ENCODE measurements around the gene ANAPC2. TPM values are rescaled to one million over a fixed set of nuclear protein-coding genes. Genes with fewer than 3 reads are reported as not detected.

ANAPC2 gene
- total and polyA plus RNA-seq, 10 donors: 27.8 to 93.0 (median 55.3) TPM

DNA sequence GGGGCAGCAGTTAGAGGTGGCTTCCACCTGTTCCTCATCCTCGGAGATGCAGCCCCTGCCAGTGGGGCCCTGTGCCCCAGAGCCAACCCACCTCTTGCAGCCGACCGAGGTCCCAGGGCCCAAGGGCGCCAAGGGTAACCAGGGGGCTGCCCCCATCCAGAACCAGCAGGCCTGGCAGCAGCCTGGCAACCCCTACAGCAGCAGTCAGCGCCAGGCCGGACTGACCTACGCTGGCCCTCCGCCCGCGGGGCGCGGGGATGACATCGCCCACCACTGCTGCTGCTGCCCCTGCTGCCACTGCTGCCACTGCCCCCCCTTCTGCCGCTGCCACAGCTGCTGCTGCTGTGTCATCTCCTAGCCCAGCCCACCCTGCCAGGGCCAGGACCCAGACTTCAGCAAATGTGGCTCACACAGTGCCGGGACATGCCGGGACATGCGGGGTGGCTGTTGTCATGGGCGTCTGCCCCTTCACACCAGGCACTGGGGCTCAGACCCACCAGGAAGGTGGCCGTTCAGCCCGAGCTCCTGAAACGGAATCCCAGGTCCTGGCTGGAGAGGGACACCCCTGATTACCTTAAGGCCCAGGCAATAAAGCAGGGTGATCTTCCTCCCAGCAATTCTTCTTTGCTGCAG, 37.5 kb upstream of the ANAPC2 start:
- H3K9me3 ChIP-seq: no peaks in the 10 kb centered on the region
- intact Hi-C loops (cut with DNase I; ENCODE audit: low total_unique reads): no loop called here
- DNase-seq: no peak
- no peak overlapping the region for H3K27ac ChIP-seq
- 80 to 88% (median 84%) methylated on average over 8 to 21 of the region's 21 CpGs for WGBS, 5 donors
- no peak for TF ChIP-seq POLR2AphosphoS5 (IDR thresholded peaks at IDR 0.05)
- no peak for TF ChIP-seq POLR2A (IDR thresholded peaks at IDR 0.05)
- TF ChIP-seq, protein P1, sequence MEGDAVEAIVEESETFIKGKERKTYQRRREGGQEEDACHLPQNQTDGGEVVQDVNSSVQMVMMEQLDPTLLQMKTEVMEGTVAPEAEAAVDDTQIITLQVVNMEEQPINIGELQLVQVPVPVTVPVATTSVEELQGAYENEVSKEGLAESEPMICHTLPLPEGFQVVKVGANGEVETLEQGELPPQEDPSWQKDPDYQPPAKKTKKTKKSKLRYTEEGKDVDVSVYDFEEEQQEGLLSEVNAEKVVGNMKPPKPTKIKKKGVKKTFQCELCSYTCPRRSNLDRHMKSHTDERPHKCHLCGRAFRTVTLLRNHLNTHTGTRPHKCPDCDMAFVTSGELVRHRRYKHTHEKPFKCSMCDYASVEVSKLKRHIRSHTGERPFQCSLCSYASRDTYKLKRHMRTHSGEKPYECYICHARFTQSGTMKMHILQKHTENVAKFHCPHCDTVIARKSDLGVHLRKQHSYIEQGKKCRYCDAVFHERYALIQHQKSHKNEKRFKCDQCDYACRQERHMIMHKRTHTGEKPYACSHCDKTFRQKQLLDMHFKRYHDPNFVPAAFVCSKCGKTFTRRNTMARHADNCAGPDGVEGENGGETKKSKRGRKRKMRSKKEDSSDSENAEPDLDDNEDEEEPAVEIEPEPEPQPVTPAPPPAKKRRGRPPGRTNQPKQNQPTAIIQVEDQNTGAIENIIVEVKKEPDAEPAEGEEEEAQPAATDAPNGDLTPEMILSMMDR (IDR thresholded peaks at IDR 0.05 in 8 of 11, conservative IDR thresholded peaks at IDR 0.05 in 3 of 11): no peak
- H3K4me3 ChIP-seq: no peak overlapping the region
- H3K36me3 ChIP-seq: no peaks in the 10 kb centered on the region
- peaks cover 0 to 58% (median 25%) of the 10 kb centered on the region in 7 donors for H3K27me3 ChIP-seq (replicated peaks in 1 of 7)
- peaks cover 8 to 47% (median 31%) of the 10 kb centered on the region in 6 donors for H3K4me1 ChIP-seq

DNA sequence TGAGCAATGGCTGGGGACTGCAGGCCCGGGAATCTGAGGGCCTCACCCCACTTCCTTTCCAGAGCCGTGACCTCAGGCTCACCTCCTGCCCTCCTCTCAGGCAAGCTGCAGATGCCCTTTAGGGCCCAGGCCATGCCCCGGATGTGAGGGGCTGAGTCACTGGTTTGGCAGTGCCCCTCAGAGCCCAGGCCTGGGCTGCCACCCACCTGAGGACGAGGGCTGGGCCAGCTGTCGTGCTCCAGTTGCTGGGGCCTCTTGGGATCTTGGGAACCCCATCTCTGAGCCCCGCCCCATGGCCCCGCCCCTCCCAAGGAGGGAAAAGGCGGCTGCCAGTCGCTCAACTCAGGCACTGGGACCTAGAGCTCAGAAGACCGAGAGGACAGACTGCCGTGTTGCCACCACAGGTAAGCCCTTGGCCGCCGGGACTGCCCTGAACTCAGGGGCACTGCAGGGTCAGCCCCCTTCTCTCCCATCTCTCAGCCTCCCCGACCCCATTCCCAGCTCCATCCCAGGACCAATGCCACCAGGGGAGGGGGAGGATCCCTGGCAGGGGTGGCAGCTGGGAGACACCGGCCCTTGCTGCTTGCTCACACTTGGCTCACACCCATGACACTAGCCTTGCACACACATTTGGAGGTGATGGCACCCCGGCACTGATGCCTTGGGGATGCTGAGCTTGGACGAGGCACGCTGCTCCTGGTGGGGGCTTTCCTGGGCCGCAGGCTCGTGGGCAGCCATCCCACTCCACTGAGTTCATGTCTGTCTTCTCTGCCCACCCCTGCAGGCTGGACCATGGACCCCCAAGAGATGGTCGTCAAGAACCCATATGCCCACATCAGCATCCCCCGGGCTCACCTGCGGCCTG, 36.7 kb upstream of the ANAPC2 start, which contains the start of gene CYSRT1:
CYSRT1 (plus strand) TSS at position 345 of the 865 bp plus-strand sequence; CDS start at position 793, 448 bp downstream.
- Histone ChIP-seq H3K36me3 (no peaks in the 10 kb centered on the region), H3K27me3 (replicated peaks in 1 of 7) (peaks cover 0 to 50% (median 25%) of the 10 kb centered on the region in 7 donors), H3K9me3 (no peaks in the 10 kb centered on the region), H3K4me3 (peak within 1 kb of the TSS in 7 of 8 donors; percentile 54 to 81 (median 62)), H3K27ac (peak within 1 kb of the TSS in 7 of 8 donors; percentile 87 to 94 (median 91)), H3K4me1 (peaks cover 8 to 48% (median 31%) of the 10 kb centered on the region in 6 donors)
- intact Hi-C loops (cut with DNase I; ENCODE audit: low total_unique reads): loop anchor here (5.0 kb wide), 1 partner anchor 108 kb away; no protein-coding TSS in a partner anchor
- WGBS, 5 donors: 50 to 65% (median 54%) methylated on average over 10 to 23 of the region's 23 CpGs
- TF ChIP-seq POLR2AphosphoS5 (IDR thresholded peaks at IDR 0.05) (no peak), POLR2A (IDR thresholded peaks at IDR 0.05) (no peak)
- TF ChIP-seq, protein P1 (IDR thresholded peaks at IDR 0.05 in 8 of 11, conservative IDR thresholded peaks at IDR 0.05 in 3 of 11): no peak
- no peak for DNase-seq

DNA sequence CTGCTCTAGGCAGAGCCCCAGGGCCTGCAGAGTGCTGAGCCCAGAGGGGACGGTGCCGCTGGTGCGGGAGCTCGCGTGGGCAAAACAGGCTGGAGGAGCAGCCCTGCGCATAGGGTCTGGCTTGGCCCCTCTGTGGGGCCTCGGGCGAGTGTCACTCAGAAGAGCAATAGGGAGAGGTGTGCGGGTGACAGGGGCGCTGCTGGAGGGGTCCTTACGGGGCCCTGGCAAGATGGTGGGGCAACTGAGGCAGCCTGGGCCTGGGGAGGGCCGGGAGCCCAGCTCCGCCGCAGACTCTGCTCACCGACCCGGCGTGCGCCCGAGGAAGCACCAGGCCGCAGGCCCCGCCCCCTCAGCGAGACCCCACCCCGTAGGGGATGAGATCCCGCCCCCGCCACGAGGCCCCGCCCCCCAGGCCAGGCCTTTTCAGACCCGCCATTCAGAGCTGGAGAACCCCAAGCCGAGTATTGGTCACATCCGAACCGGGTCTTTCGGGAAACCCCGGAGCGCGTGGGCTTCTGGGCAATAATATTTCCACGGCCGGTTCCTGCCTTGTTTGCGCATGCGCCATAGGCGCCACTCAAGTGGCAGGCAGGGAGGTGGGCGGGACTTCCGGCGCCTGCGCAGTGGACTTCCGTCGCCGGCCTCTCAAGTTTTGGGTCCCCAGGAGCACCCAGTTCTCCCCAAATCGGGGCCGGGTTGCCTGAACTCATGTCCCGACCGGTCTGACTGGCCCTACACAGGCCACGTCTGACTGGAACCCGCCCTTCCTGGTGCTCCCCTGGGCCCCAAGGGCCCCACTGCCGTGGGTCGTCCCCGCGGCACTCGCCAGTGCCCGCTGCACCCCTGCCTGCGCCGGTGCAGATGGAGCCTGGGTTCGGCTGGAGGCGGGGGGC, 35.0 kb upstream of the ANAPC2 start:
- Histone ChIP-seq H3K36me3 (no peaks in the 10 kb centered on the region), H3K27me3 (replicated peaks in 1 of 7) (peaks cover 0 to 33% (median 7%) of the 10 kb centered on the region in 7 donors), H3K4me3 (peak overlapping the region; percentile 54 to 81 (median 63)), H3K4me1 (peaks cover 8 to 60% (median 34%) of the 10 kb centered on the region in 6 donors), H3K9me3 (no peaks in the 10 kb centered on the region), H3K27ac (peak overlapping the region; percentile 86 to 94 (median 90))
- WGBS, 5 donors: 0 to 1% (median 1%) methylated on average over 24 to 63 of the region's 63 CpGs
- DNase-seq: peak; percentile 99
- TF ChIP-seq, protein P1 (IDR thresholded peaks at IDR 0.05 in 8 of 11, conservative IDR thresholded peaks at IDR 0.05 in 3 of 11): peak in 1 of 11 experiments; percentile 22
- TF ChIP-seq POLR2A (IDR thresholded peaks at IDR 0.05): peak in 2 of 3 donors; percentile 39 to 44
- peak; percentile 86 to 90 (median 88) for TF ChIP-seq POLR2AphosphoS5 (IDR thresholded peaks at IDR 0.05)
- intact Hi-C loops (cut with DNase I; ENCODE audit: low total_unique reads): loop anchor here (2.0 to 5.0 kb wide), 2 partner anchors 19 to 106 kb away; partner anchors contain the start of genes NDOR1 and TMEM203

Data from spleen (tissue), 11 donors.